ENCODE data around the gene GINM1. TPM values are rescaled to one million over a fixed set of nuclear protein-coding genes. Genes with fewer than 3 reads are reported as not detected.

Gene GINM1
- 50.8 TPM for total RNA-seq
- long read RNA-seq, transcript GINM1-201 (8 exons, 2,024 nt) = major isoform, 105 of 113 reads
- long read RNA-seq, partial matches to known transcripts = 2 of 113 reads
- long read RNA-seq, other reads (novel, unspliced or antisense) = 6 of 113 reads

GRCh38 chr6:149565527-149566409, at the start of gene GINM1:
TSS of gene GINM1 (plus strand) at chr6:149566375. CDS start at chr6:149566415, 40 bp downstream.
- peak; percentile 71 for TF ChIP-seq CTCF (IDR thresholded peaks at IDR 0.05)
- Histone ChIP-seq H3K36me3 (no peaks in the 10 kb centered on the region), H3K27ac (peak within 1 kb of the TSS; percentile 90), H3K4me3 (peak within 1 kb of the TSS; percentile 89), H3K9me3 (no peaks in the 10 kb centered on the region), H3K4me1 (peaks cover 11% of the 10 kb centered on the region), H3K27me3 (no peaks in the 10 kb centered on the region)
- intact Hi-C loops (cut with DNase I) = no loop called here
- DNase-seq (peak; percentile 97), ATAC-seq (peak; percentile 98)

GRCh38 chr6:149529650-149530049, 36.5 kb upstream of the GINM1 start:
- Histone ChIP-seq H3K36me3 (peaks cover 98% of the 10 kb centered on the region), H3K4me1 (no peaks in the 10 kb centered on the region), H3K27me3 (no peaks in the 10 kb centered on the region), H3K4me3 (no peak overlapping the region), H3K27ac (no peak overlapping the region), H3K9me3 (no peaks in the 10 kb centered on the region)
- DNase-seq (no peak), ATAC-seq (no peak)
- intact Hi-C loops (cut with DNase I) = no loop called here
- TF ChIP-seq CTCF (IDR thresholded peaks at IDR 0.05) = no peak

- no peak overlapping the region for H3K27ac ChIP-seq
- intact Hi-C loops (cut with DNase I) = no loop called here
- DNase-seq (no peak), ATAC-seq (no peak)
- no peaks in the 10 kb centered on the region for H3K27me3 ChIP-seq
- no peaks in the 10 kb centered on the region for H3K4me1 ChIP-seq
- no peak overlapping the region for H3K4me3 ChIP-seq
- peaks cover 99% of the 10 kb centered on the region for H3K36me3 ChIP-seq
- H3K9me3 ChIP-seq = no peaks in the 10 kb centered on the region
- TF ChIP-seq CTCF (IDR thresholded peaks at IDR 0.05) = no peak
Observed at GRCh38 chr6:149534742-149535141, 31.4 kb upstream of the GINM1 start.

- intact Hi-C loops (cut with DNase I) = no loop called here
Observed at GRCh38 chr6:149541139-149541538, 25.0 kb upstream of the GINM1 start.

GRCh38 chr6:149544646-149545257, 21.4 kb upstream of the GINM1 start:
- ATAC-seq (no peak), DNase-seq (no peak)
- peak; percentile 4 for TF ChIP-seq CTCF (IDR thresholded peaks at IDR 0.05)
- Histone ChIP-seq H3K36me3 (peaks cover 12% of the 10 kb centered on the region), H3K4me1 (peaks cover 14% of the 10 kb centered on the region), H3K27me3 (no peaks in the 10 kb centered on the region), H3K4me3 (peak overlapping the region; percentile 65), H3K9me3 (no peaks in the 10 kb centered on the region), H3K27ac (peak overlapping the region; percentile 99)
- intact Hi-C loops (cut with DNase I) = no loop called here

More at GRCh38 chr6:149541139-149541538, 25.0 kb upstream of the GINM1 start:
- Histone ChIP-seq H3K9me3 (no peaks in the 10 kb centered on the region), H3K4me3 (no peak overlapping the region), H3K27me3 (no peaks in the 10 kb centered on the region), H3K36me3 (peaks cover 48% of the 10 kb centered on the region), H3K27ac (no peak overlapping the region), H3K4me1 (peaks cover 14% of the 10 kb centered on the region)
- DNase-seq = no peak
- TF ChIP-seq CTCF (IDR thresholded peaks at IDR 0.05) = no peak
- ATAC-seq = no peak

Data from upper lobe of right lung (tissue), 1 donor.